IMR-90 (cell line): ENCODE data around the gene RPL27A. TPM values are rescaled to one million over a fixed set of nuclear protein-coding genes. Genes with fewer than 3 reads are reported as not detected.

Source experiments
- ATAC-seq: fragments of 200-7000 bp; cut with Tn5 transposase; 2 replicates; pipeline ENCODE4 v1.9.1; 2020; ENCODE audit warnings: low read depth, mild to moderate bottlenecking, moderate library complexity
- BruUV-seq: library from RNA; stranded (reverse); fragments of 400-500 nt; replicated peaks from 2 replicates; lab custom pipeline; 2021; lab: Mats Ljungman, UMichigan
- CTCF ChIA-PET: fragments of 300-600 bp; formaldehyde crosslinking; extraction: SDS; loops from one replicate; lab custom pipeline; 2021; ENCODE audit warnings: antibody characterized with exemption; lab: Yijun Ruan, JAX
- POLR2A ChIA-PET: fragments of 300-600 bp; sonication (Branson Sonifier 250); formaldehyde crosslinking; loops from one replicate; lab custom pipeline; 2022; ENCODE audit warnings: antibody characterized with exemption; ENCODE audit not compliant: unreplicated experiment; lab: Charles Lee
- DNase-seq: peaks from one replicate; pipeline ENCODE4 v3.0.0; 2013
- H2AFZ ChIP-seq: replicated peaks from 2 replicates; pipeline ENCODE3; 2013; ENCODE audit warnings: low read length, mild to moderate bottlenecking; ENCODE audit not compliant: poor library complexity
- H2AK5ac ChIP-seq: 2 replicates; pipeline ENCODE4 v1.6.1; 2013; ENCODE audit warnings: low read depth, low read length, inconsistent platforms
- H2AK9ac ChIP-seq: replicated peaks from 2 replicates; pipeline ENCODE3; 2013; ENCODE audit warnings: mild to moderate bottlenecking, low read depth, low read length, moderate library complexity; ENCODE audit not compliant: poor library complexity
- H2BK120ac ChIP-seq: 2 replicates; pipeline ENCODE4 v1.6.1; 2013; ENCODE audit warnings: low read depth, low read length, inconsistent platforms
- H2BK15ac ChIP-seq: 3 replicates; pipeline ENCODE4 v1.6.1; 2013; ENCODE audit warnings: low read depth, low read length, inconsistent platforms
- H2BK20ac ChIP-seq: 2 replicates; pipeline ENCODE4 v1.6.1; 2013; ENCODE audit warnings: low read depth, mild to moderate bottlenecking, inconsistent platforms, low read length, moderate library complexity
- H2BK5ac ChIP-seq: 2 replicates; pipeline ENCODE4 v1.6.1; 2013; ENCODE audit warnings: mild to moderate bottlenecking, low read depth, low read length, inconsistent platforms; ENCODE audit not compliant: poor library complexity, severe bottlenecking
- H3K14ac ChIP-seq: replicated peaks from 2 replicates; pipeline ENCODE4 v1.6.1; 2013; ENCODE audit warnings: low read depth, low read length, inconsistent platforms
- H3K18ac ChIP-seq: 2 replicates; pipeline ENCODE4 v1.6.1; 2013; ENCODE audit warnings: low read depth, low read length, control low read depth
- H3K23ac ChIP-seq: 2 replicates; pipeline ENCODE4 v1.6.1; 2013; ENCODE audit warnings: low read depth, low read length, inconsistent platforms
- H3K27ac ChIP-seq: 2 replicates; pipeline ENCODE4 v1.5.1; 2013; ENCODE audit warnings: mild to moderate bottlenecking, control low read depth, low read length; ENCODE audit not compliant: insufficient read depth
- H3K27me3 ChIP-seq: 2 replicates; pipeline ENCODE4 v1.6.1; 2013; ENCODE audit warnings: low read length; ENCODE audit not compliant: control insufficient read depth, insufficient read depth
- H3K36me3 ChIP-seq: 2 replicates; pipeline ENCODE4 v1.6.1; 2013; ENCODE audit warnings: low read length, mixed read lengths; ENCODE audit not compliant: control insufficient read depth, insufficient read depth
- H3K4ac ChIP-seq: 2 replicates; pipeline ENCODE4 v1.6.1; 2013; ENCODE audit warnings: low read depth, low read length, inconsistent platforms
- H3K4me1 ChIP-seq: 2 replicates; pipeline ENCODE4 v1.6.1; 2013; ENCODE audit warnings: low read length, mixed read lengths; ENCODE audit not compliant: control insufficient read depth, insufficient read depth
- H3K4me2 ChIP-seq: 2 replicates; pipeline ENCODE4 v1.6.1; 2013; ENCODE audit warnings: low read depth, mild to moderate bottlenecking, control low read depth, low read length, moderate library complexity
- H3K4me3 ChIP-seq: 2 replicates; pipeline ENCODE4 v1.5.1; 2013; ENCODE audit warnings: low read depth, mild to moderate bottlenecking, control low read depth, low read length, moderate library complexity; ENCODE audit not compliant: insufficient read depth
- H3K56ac ChIP-seq: 2 replicates; pipeline ENCODE4 v1.6.1; 2013; ENCODE audit warnings: low read length, inconsistent platforms; ENCODE audit not compliant: insufficient read depth; ENCODE audit errors: extremely low read depth
- H3K79me1 ChIP-seq, 2 experiments: 2 replicates each; pipeline ENCODE4 v1.6.1; 2013; ENCODE audit warnings: low read length in 2 of 2, inconsistent platforms in 1 of 2, low read depth in 1 of 2
- H3K9ac ChIP-seq: 2 replicates; pipeline ENCODE4 v1.6.1; 2013; ENCODE audit warnings: low read depth, low read length, control low read depth
- H3K9me1 ChIP-seq: 2 replicates; pipeline ENCODE4 v1.6.1; 2013; ENCODE audit warnings: low read length, inconsistent platforms; ENCODE audit not compliant: insufficient read depth
- H3K9me3 ChIP-seq: 2 replicates; pipeline ENCODE4 v1.6.1; 2013; ENCODE audit warnings: low read length; ENCODE audit not compliant: control insufficient read depth, insufficient read depth
- H4K20me1 ChIP-seq: 2 replicates; pipeline ENCODE4 v1.6.1; 2013; ENCODE audit warnings: low read length, inconsistent platforms; ENCODE audit not compliant: insufficient read depth
- H4K5ac ChIP-seq: 2 replicates; pipeline ENCODE4 v1.6.1; 2013; ENCODE audit warnings: mild to moderate bottlenecking, low read depth, low read length, control low read depth
- H4K8ac ChIP-seq, 2 experiments: 2 replicates each; pipeline ENCODE4 v1.6.1; 2013; ENCODE audit warnings: low read depth in 2 of 2, low read length in 2 of 2, control low read depth in 1 of 2, inconsistent platforms in 1 of 2
- H4K91ac ChIP-seq: 2 replicates; pipeline ENCODE4 v1.6.1; 2013; ENCODE audit warnings: low read depth, low read length, inconsistent platforms; ENCODE audit not compliant: insufficient read depth
- BHLHE40 ChIP-seq: fragments of 150-350 bp; IDR thresholded peaks from 2 replicates; pipeline ENCODE4 v1.6.1; 2016; ENCODE audit warnings: mild to moderate bottlenecking, low read depth, low read length
- CEBPB ChIP-seq: IDR thresholded peaks from 2 replicates; pipeline ENCODE4 v1.6.1; 2012; ENCODE audit warnings: low read depth, low read length, improper control_type of control experiment
- CHD1 ChIP-seq: IDR thresholded peaks from 2 replicates; pipeline ENCODE4 v1.6.1; 2012; ENCODE audit warnings: low read depth, low read length, improper control_type of control experiment
- CTCF ChIP-seq: conservative IDR thresholded peaks from 2 replicates; pipeline ENCODE4 v1.5.1; 2012; ENCODE audit warnings: mild to moderate bottlenecking, low read depth, low read length, improper control_type of control experiment
- MXI1 ChIP-seq: IDR thresholded peaks from 2 replicates; pipeline ENCODE4 v1.6.1; 2012; ENCODE audit warnings: low read depth, mild to moderate bottlenecking, low read length, moderate library complexity, borderline replicate concordance
- RAD21 ChIP-seq: IDR thresholded peaks from 2 replicates; pipeline ENCODE4 v1.6.1; 2012; ENCODE audit warnings: low read length, improper control_type of control experiment
- SMC3 ChIP-seq: fragments of 150-350 bp; IDR thresholded peaks from 2 replicates; pipeline ENCODE4 v1.6.1; 2016; ENCODE audit warnings: low read depth, mild to moderate bottlenecking, antibody characterized with exemption, low read length, moderate library complexity
- WGBS, 2 experiments: methylation state at CpG; one replicate each; pipeline versions ENCODE4 v1.1.5 to v1.1.7; 2013; ENCODE audit warnings: missing lambda C conversion rate in 2 of 2; ENCODE audit not compliant: insufficient read length in 1 of 2; ENCODE audit errors: extremely low coverage in 2 of 2; 5-methylcytosine and 5-hydroxymethylcytosine counted together
- dilution Hi-C: fragments of 300-500 bp; cut with HindIII; formaldehyde crosslinking; loops from one replicate; pipeline ENCODE4 v1.14.3; 2018; ENCODE audit warnings: low sequenced_read_pairs; ENCODE audit not compliant: unreplicated experiment
- in situ Hi-C: fragments of 300-500 bp; cut with MboI; formaldehyde crosslinking; loops from 3 replicates; pipeline ENCODE4 v1.14.3; 2019; ENCODE audit warnings: low sequenced_read_pairs, inconsistent platforms, mixed read lengths
- intact Hi-C: fragments of 100-400 bp; cut with micrococcal nuclease; formaldehyde crosslinking; loops from 2 replicates; pipeline ENCODE4 v1.10.0; 2022
- polyA plus RNA-seq, 3 experiments: library from polyadenylated mRNA; depleted of rRNA; stranded (reverse); fragments of >200 nt; gene quantifications; 2 replicates each; pipeline ENCODE4 v1.2.3, GENCODE V29; 2012; ENCODE audit warnings: low replicate concordance in 1 of 3
- total RNA-seq: library from RNA; depleted of rRNA; stranded (reverse); fragments of >200 nt; gene quantifications from 2 replicates; pipeline ENCODE4 v1.2.3, GENCODE V29; 2012

RPL27A gene
- total and polyA plus RNA-seq, 2 of the 4 experiments (the other 2 are of a cell fraction): 786 to 849 TPM

- DNase-seq: no peak
- no peaks in the 10 kb centered on the region for H3K27me3 ChIP-seq
- POLR2A ChIA-PET: no interaction called here
Observed at GRCh38 chr11:8642196-8642841, 40.3 kb upstream of the RPL27A start.

More at GRCh38 chr11:8642196-8642841, 40.3 kb upstream of the RPL27A start:
- in situ Hi-C loops (no loop called here), dilution Hi-C loops (no loop called here), intact Hi-C loops (no loop called here)
- CTCF ChIA-PET: interaction anchor here (1.1 kb wide), 1 partner anchor 38 kb away, joined by 3 read pairs; no protein-coding TSS in a partner anchor
- Histone ChIP-seq H2BK20ac (no peak overlapping the region), H3K4me2 (no peak overlapping the region), H4K5ac (no peak overlapping the region), H2AK5ac (peak overlapping the region; percentile 7; the same call in 1 of the 2 replicates), H2BK120ac (no peak overlapping the region), H3K9me1 (peaks cover 10% of the 10 kb centered on the region), H3K56ac (no peak overlapping the region), H2BK5ac (no peak overlapping the region), H3K4ac (no peak overlapping the region), H3K79me1 (no peaks in the 10 kb centered on the region; a peak in 1 of 4 replicates), H4K91ac (no peak overlapping the region), H3K9me3 (no peaks in the 10 kb centered on the region), H2AFZ (no peak overlapping the region), H3K4me3 (no peak overlapping the region), H3K36me3 (peaks cover 30% of the 10 kb centered on the region), H2AK9ac (no peak overlapping the region), H2BK15ac (no peak overlapping the region), H3K18ac (no peak overlapping the region), H3K23ac (no peak overlapping the region), H4K20me1 (no peaks in the 10 kb centered on the region), H3K9ac (no peak overlapping the region), H3K4me1 (peaks cover 2% of the 10 kb centered on the region; the same call in 1 of the 2 replicates), H3K14ac (no peak overlapping the region), H3K27ac (no peak overlapping the region), H4K8ac (no peak overlapping the region)
- ATAC-seq: no peak; the same call in 1 of the 2 replicates
- TF ChIP-seq CEBPB (no peak), CHD1 (no peak), MXI1 (no peak), CTCF (no peak), RAD21 (no peak), BHLHE40 (no peak), SMC3 (no peak)
- 47% methylated on average over 2 of the region's 5 CpGs; no CpG with 5 or more reads in 1 of the 2 experiments for WGBS, 2 experiments
- BruUV-seq: no TSS peak
